Subcutaneous adipose tissue (tissue), 4 donors: Measurements from ENCODE around the gene SLC29A1. TPM values are rescaled to one million over a fixed set of nuclear protein-coding genes. Genes with fewer than 3 reads are reported as not detected.

ENCODE experiments used
- total RNA-seq, 4 donors: library from RNA; depleted of rRNA; stranded (reverse); fragments of >200 nt; gene quantifications; one replicate each; pipeline ENCODE4 v1.1.0, GENCODE V29; 2016
- TF ChIP-seq, protein P1 (sequence below): fragments of 450-650 bp; IDR thresholded peaks from one replicate; pipeline ENCODE4 v1.5.1; 2016; ENCODE audit warnings: low read depth, mild to moderate bottlenecking, control low read depth, antibody characterized with exemption, moderate library complexity

The SLC29A1 gene
- total RNA-seq, 4 donors from 2014 or later, result 86.3 to 150 (median 113) TPM

- TF ChIP-seq, protein P1, sequence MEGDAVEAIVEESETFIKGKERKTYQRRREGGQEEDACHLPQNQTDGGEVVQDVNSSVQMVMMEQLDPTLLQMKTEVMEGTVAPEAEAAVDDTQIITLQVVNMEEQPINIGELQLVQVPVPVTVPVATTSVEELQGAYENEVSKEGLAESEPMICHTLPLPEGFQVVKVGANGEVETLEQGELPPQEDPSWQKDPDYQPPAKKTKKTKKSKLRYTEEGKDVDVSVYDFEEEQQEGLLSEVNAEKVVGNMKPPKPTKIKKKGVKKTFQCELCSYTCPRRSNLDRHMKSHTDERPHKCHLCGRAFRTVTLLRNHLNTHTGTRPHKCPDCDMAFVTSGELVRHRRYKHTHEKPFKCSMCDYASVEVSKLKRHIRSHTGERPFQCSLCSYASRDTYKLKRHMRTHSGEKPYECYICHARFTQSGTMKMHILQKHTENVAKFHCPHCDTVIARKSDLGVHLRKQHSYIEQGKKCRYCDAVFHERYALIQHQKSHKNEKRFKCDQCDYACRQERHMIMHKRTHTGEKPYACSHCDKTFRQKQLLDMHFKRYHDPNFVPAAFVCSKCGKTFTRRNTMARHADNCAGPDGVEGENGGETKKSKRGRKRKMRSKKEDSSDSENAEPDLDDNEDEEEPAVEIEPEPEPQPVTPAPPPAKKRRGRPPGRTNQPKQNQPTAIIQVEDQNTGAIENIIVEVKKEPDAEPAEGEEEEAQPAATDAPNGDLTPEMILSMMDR, result no peak
Measured at GRCh38 chr6:44256775-44257024, 33.3 kb downstream of the SLC29A1 start.

DNA sequence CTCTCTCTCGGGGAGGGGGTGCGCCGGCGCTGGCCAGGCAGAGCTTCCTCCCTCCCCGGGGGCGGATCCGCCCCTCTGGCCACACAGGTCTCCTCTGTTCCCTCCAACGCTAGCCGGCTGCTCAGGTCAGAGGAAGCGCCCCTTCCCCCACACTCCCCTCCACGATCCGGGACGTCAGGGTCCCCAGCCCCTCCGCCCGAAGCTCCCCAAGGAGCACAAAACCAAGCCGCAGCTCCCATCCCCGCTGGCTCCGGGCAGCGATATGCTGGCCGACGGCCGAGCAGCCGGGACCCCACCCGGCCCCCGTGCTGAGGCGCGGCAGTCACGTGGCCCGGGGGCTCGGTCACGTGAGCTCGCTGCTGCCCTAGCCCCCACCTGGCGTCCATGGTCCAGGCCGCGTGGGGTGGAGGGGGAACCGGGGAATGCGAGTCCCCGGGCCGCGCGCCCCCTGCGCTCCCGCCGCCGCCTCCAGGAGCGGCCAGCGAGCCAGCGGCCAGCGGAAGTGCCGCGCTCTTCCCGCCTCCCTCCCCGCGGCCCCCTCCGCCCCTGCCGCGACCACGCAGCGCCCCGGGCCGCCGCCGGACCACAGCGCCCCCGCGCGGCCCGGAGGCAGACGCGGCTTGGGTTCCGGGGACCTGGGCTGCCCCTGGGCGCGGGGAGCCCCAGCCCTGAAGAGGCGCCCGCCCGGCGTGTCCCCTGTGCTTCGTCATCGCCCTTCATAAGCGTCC is 33.8 kb downstream of the SLC29A1 start, which contains the start of gene SLC35B2:
Gene SLC35B2, minus strand, starts transcription at position 504 of the 728 bp plus-strand sequence. Its CDS starts 118 bp downstream, at position 386.
- TF ChIP-seq, protein P1, result no peak

DNA sequence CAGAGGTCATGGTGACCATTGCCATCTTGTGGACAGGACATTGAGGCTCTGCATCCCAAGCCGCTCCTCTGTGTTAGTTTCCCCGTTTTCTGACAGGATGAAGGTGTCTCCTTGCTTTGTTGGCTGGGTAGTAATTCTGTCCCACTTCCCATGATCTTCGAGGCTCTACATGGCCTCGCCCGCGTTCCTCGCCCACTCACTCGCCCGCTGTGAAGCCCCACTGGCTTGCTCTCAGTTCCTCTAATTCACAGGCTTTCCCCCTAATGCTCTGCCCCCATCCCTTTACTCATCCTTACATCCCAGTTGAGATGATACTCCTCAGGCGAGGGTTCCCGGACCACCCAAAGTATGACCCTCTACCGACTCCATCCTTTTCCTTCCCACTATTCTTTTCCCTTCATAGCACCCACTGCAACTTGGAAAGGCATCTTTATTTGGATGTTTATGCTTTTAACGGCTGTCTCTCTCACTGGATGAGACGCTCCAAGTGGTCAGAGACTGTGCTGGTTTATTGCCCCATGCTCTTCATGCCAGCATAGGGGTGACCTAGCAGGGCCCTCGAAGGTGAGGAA is 34.4 kb downstream of the SLC29A1 start:
- TF ChIP-seq, protein P1, result no peak

DNA sequence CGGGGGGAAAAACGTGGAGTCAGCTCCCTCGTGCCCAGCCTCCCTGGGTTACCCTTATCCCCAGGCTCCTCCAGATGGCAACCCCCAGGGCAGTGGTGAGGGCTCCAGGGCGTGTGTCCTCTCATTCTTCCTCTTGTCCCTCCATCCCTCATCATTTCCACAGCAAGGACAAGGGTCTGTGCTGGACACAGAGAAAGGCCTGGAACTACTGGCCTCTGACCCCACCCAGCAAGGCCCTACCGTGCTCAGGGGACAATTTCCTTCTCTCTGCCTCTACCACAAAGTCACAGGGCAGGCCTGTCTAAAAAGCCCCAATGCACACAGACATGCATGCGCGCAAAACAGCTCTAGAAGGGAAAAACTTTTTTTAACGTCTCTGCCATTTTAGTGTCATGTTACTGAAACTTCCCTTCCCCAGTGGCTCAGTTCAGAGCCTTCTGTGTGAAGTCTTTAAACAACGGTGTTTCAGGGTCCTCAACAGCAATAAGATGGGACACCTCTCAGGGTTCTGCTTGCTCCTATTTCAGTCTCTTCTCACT is 35.0 kb downstream of the SLC29A1 start:
- TF ChIP-seq, protein P1, result no peak

- TF ChIP-seq, protein P1, result no peak
Measured at GRCh38 chr6:44258921-44259320, 35.5 kb downstream of the SLC29A1 start.

DNA sequence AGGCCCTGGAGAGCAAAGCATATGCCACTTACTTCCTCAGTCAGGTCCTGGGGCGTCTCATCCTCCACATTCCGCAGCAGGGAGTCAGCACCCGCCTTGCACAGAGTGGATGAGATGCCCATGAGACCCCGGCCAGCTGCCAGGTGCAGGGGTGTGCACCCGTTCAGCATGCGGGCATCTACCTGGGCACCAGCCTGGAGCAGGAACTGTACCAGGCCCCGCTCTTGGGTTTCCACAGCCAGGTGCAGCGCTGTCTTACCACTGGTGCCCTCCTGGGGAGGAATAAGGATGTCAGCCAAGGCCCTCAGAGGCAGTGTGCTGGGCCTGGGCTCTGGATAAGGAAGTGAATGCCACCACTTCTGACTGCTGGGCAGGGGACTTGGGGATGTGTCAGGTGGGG is 36.6 kb downstream of the SLC29A1 start:
- TF ChIP-seq, protein P1, result no peak

DNA sequence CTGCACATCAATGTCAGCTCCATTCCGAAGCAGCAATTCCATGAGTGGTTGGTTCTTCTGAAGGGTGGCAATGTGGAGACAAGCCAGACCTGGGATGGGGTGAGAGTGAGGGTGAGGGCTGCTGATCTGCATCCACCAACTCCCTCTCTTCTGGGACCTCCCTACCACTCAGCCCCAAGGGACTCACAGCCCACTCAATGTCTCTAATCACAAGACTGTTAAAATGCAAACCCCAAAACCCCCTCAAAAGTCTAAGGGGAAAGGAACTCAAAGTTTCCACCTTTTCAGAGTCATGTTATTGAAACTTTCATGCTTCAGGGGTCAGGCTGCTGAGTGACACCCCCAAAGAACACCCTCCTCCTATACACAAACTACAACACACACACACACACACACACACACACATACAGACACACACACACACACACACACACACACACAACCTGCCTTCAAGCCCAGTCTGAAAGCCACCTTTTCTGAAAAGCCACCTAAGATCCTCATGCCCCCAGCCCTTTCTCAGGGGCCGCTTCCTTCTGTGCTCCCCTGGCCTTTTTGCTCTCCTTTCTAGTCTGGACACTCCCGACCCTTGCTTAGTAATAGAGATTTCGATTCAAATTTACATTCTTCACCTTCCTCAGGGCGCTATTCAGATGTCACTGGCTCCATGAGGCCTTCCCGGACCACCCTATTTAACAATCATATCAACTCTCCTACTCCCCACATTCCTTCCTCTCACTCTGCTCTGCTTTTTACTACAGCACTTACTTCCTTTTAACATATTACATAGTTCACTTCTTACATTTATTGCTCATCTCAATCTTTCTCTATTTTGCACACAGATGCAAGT is 37.3 kb downstream of the SLC29A1 start:
- TF ChIP-seq, protein P1, result no peak
